Activated CD8-positive, alpha-beta memory T cell treated with anti-CD3 and anti-CD28 coated beads, Interleukin-2, amount 50 U/mL, for 4 hours (primary cell): ENCODE results near the gene FAM181B.
"Not testable (repeated sequence)": the region's sequence is repeated elsewhere in the genome, so short reads cannot be mapped to it uniquely, and the experiment has no call there.

Experiments used
- DNase-seq: peaks from one replicate; pipeline ENCODE4 v3.0.0-alpha.2; 2020

The FAM181B gene

DNA sequence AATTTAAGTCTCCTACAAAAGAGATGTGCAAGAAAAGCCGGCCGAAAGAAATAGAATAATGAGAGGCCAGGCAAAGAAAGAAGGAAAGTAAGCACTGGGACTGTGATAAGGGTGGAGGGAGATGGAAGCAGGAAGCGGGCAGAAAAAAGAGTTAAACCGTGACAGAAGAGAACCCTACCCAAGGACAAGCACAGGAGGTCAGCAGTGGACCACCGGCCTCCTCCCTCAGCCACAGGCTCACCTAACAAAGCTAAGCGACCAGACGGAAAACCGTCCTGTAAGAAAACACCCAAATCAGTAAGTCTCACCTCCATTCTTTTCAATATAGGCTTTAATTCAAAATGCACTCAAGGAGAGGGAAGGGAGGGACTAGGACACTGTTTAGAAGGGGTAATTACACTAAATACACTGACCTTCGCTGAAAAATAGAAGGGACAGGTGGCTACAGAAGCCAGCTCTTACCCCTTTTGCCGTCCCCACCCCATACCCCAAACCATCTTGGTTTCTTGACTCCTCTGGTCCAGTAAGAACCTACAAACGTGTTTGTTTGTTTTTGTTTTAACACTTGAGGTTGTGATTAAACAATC is 1.9 kb downstream of the FAM181B start:
- DNase-seq = no peak

DNA sequence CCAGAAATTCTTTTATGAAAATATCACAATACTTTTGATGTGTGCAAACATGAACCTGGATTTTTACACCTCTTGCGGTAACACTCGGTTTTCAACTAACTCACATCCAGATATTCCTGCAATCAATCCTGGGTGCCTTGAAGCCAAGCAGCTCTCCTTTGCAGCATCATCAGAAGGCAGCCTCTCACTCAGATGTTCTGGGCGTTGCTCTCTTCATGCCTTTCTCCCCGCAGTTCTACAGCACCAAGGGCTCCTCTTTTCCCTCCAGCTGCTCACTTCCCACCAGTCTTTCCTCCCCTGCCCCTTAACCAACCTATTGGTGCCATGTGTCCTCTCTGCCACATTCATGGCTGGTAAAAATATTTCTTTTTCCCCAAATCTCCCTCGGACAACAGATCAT is 2.9 kb downstream of the FAM181B start:
- no peak for DNase-seq

DNA sequence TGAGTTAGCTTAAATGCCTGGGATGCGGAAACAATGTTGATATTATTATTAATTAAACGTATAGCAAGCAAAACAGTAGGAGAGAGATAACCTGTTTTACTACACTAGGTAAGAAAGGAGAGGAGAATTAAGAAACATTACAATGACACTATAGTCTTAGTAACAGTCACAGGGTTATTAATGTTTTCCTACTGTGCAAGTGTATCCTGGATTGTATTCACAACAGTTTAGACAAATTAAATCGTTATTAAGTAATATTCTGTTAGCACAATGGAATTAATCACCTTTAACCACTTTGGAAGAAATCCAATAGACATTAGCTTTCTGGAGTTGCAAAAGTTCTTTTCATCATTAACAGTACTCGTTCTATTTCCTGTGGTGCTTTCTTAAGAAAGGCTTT is 3.4 kb downstream of the FAM181B start:
- no peak for DNase-seq

DNA sequence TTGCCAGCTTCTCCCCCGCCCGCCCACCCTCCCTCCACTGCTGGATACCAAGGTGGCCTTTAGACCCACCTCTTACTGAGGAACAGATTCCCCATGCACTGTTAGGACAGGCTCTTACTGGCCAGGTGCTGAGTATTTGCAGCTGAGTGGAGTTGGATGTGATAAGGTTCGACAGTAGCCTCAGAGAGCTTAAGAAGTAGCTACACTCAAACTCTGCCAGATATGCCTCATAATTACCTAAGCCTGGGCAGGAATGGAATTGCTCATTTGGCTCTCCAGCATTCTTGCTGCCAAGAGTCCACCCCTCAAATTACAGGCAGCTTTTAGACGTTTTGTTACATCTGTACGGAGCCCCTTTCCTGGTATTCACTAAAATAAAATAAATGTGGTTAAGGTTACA is 9.6 kb downstream of the FAM181B start:
- DNase-seq = no peak

DNA sequence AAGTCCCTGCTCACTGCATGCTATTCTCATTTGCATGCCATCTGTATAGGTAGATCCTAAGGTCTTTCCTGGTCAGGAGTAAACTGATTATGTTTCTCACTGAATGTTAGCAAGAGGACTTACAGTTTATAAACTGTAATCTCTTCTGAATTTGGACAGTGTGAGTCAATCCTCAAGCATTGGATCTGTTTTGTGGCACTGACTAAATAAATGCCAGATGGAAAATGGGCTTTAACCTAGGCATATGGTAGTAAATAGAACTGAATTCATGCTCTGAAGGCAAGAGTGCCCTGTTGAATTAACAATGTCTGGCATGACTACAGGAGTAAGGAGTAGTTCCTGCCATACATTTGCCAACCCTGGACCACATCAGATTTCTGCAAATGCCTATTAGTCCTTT is 11.4 kb downstream of the FAM181B start:
- no peak for DNase-seq

DNA sequence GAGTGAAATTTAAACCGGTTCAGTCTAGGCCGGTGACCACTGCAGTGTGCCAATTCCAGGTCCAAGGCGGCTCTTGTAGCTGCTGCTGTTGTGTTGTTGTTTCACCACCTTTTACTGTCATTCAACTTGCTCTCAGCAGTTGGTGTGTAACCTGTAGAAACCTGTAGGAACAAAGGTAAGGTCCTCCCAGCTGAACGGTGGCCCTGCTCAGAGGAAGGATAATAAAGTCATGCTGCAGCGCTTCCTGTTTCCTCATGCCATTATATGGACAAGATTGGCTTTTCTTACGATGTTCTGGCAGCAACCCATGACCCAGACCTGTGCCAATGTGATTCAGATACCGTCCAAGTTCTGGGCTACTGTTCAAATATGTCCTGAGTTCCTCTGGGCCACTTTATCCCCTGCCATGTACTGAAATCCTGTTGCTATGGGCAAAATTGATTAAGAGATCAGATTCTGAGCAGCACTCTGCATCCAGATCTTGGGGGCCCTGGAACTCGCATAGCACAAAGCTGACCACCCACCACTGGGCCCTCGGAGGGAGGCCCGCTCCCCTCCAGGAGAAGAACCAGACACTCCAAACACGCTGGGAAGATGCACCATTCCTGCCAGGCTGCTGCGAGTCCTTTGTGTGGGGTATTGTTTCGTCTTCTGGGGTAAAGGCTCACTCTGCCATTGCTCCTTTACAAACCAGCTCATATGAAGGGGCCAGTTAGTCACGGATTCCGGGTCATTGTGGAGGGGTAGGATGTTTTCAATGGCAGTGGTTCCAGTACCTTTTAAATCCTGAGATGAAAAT is 13.2 kb downstream of the FAM181B start:
- DNase-seq = no peak

DNA sequence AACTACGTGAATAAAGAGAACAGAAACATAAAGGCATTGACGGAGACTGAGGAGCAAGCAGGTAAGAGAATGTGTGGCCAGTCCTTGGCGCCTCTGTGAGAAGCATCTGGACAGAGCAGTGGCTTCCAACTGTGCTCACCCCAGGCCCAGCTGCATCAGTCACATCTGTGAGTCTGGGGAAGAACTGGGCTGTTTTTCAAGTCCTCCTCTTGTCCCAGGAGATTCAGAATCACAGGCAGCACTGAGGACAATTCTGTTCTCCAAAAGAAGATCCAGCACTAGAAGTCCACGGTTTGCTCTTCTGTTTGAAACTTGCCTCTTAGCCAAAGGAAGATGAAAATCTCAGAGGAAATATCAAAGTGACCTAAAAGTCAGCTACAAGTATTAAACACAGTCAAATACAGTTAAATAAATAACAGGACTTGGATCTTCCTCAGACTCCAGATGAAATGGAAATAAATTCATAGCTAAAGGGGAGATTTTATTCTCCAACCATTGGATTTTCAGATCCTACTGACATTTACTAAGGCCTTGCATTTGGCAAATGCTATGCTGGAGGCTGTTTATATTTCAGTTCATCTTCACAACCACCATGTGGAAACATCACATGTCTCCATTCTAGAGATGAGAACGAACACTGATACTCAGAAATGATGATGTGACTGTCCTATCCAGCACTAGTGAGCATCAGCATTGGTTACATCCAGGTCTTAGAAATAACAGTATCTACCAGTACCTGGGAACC is 14.1 kb downstream of the FAM181B start:
- no peak for DNase-seq

DNA sequence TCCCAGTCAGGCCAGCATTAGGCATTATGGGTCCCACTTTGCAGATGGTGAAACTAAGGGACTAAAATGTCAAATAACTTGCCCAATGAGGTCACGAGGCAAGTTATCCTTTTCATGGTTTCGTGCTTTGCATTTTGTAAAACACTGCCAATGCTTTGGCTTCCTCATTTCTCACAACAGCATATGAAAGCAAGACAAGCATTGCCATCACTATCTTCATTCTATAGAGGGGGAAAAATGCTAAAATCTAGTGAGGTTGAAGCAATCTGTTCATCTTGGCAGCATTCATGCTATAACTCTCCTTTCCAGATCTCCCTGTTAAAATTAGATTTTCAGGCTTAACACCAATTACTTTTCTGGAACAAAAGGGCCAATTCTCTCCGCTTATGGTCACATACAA is 14.8 kb downstream of the FAM181B start:
- no peak for DNase-seq

DNA sequence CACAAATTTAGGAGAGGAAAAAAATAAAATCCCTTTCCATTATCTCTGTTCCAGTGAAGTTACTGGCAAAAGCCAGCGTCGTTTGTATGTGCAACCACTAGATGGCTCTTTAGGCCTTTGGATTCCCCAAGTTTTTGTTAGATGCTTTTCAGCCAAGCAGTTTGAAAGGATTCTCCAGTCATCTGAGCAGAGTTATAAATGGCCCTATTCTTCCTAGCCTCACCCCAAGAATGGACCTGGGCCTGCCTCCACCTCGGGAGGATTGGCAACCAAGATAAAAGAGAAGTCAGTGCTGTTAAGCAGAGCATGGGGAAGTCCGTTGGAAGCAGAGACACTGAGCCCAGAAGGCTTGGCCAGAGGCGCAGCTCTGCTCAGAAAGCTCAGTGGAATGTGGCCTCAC is 15.4 kb downstream of the FAM181B start:
- DNase-seq = no peak

DNA sequence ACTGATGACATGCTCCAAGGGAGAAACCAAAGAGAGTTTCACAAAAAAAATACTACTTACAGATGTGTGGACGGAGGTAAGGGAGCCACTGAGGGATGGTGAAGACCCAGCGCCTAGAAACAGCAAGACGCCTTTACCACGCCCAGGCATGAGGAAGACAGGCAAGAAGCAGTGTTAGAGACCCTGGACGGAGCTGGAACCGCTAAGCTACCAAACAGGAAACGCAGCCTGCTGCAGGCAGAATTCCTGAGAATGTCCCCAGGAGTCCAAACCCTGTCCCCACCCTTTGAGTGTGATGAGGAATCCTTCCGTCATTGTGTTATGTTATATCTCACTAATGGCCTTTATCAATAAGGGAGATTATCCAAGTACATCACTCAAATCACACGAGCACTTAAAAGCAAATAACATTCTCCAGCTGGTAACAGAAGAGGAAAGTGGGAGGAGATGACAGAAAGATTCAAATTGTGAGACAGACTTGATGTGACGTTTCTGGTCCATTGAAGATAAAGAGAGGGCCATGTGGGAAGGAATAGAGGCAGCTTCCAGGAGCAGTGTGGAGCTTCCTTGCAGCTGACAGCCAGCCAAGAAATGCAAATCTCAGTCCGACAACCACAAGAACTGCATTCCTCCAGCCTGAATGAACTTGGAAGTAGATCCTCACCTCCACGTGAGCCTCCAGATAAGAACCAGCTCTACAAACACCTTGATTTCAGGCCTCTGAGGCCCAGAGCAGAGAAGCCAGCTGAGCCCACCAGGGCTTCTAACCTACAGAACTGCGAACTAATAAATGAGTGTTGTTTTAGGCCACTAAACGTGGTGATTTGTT is 19.1 kb downstream of the FAM181B start:
- no peak for DNase-seq

DNA sequence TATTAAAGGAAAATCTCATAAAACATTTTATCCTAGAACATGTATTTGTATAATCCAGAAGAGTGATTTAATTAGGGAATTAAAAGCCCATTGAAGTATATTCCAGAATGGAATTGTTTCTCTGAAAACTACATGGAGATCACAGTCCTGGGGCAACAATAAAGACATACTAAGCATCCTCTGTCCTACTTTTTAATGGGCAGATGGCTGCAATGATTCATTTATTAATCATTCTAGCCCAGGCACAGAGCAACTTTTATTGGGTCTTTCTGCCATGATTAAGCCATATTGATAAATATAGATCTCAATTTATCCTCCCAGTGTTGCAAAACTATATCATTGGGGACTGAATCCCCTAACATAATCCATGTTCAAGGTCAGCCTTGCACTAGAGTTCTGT is 22.0 kb downstream of the FAM181B start:
- DNase-seq = no peak

DNA sequence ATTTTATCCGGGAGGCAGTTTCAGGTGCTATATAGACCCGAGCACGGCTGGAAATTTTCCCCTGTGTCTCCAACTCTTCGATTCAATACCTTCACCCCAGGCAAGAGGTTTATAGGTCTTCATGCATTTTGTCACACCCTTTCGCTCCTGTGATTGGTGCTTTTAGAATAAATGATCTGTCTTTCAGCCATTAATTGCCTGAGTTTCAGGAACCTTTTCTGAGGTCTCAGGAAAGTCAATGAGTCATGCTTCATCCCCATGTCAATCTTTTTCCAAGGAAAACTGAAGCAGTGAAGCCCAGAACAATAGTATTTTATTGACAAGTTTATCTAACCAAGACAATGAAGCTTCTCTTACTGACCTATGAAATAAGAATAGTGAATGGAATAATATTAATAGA is 29.9 kb downstream of the FAM181B start:
- no peak for DNase-seq

DNA sequence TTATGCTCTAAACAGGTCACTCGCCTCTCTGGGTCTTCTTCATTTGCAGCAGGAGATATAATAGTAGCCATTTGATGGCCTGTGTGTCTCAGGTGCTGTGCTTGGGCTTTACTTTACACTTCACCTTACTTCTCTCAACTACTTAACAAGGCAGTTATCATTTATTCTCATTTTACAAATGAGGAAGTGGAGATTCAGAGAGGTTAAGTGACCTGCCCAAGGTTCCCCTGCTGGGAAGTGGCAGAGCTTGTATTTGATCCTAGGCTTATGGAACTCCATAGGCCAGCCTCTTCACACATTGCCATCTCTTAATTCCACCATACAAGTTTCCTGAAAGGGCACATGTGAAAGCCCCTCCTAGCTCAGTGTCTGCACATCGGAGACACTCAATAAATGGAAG is 30.4 kb downstream of the FAM181B start:
- no peak for DNase-seq

DNA sequence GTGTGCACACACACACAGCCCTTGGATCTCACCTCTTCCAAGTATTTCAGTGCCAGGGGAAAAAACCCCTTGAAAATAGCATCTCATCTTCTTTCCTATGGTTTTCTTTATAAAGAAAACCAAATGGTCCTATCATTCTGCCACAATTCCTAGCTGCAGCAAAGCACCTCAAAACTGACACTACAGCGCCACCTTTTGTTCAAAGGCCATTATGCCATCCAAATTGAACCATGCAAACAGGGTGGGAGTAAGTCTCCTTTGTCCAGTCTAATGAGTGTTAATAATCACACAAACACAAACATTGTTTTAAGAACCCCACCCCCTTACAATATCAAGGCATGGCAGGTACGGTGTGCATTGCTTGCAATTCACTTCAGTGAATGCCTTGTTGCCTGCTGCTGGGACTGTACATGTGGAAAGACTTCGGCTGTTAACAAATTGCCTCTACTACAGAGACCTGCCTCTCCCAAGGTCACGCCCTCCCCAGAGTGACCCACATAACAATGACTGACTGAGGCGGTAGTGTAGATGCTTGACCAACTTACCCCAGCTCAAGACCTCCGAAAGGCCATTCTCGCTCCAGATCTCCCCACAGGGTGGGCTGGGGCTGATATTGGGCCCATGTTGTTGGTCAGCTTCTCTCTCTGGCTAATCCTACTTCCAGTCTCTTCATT is 31.7 kb downstream of the FAM181B start:
- DNase-seq = no peak

DNA sequence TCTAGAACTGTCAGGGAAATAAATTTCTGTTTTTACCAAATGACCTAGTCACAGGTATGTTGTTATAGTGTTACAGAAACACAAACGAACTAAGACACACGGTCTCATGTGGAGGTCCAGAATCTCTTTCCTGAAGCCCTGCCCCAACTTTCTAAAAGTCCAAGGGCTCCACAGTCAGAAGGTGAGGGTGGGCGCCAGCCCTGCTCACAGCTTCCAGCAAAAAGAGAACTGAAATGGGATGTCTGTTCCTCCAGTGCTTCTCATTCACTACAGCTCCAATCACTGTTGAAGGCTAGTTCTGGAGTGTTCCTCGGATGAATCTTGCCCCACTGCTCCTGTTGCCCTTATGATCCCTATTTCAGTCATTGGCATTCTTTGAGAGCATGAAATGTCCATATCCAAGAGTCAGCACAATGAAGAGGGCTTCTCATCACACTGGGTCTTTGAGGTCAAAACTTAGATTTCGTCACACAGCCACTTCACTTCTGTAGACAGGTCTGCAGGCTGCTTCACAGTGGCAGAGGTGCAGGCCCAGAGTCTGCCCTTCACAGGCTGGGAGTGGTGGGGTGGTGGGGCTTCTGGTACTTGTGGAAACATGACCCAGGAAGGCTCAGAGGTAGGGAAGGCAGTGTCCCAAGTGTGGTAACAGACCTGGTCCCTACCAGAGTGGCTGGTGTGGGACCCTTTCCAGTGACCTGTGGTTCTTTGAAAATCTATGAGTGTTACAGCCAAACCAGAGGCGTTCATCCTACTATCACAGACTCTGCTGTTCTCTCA is 34.9 kb downstream of the FAM181B start:
- DNase-seq = no peak

DNA sequence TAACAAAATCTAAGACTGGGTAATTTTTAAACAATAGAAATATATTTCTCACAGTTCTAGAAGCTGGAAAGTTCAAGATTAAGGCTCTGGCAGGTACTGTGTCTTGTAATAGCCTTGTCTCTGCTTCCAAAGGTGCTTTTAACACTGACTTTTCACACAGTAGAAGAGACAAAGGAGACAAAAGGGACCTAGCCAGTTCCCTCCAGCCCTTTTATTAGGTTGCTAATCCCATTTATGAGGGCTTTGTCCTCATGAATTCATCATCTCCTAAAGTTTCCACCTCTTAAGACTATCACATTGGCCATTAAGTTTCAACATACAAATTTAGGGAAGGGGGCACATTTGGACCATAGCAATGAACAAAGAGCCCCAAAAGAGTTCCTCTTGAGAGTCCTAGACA is 40.7 kb downstream of the FAM181B start:
- DNase-seq = no peak

DNA sequence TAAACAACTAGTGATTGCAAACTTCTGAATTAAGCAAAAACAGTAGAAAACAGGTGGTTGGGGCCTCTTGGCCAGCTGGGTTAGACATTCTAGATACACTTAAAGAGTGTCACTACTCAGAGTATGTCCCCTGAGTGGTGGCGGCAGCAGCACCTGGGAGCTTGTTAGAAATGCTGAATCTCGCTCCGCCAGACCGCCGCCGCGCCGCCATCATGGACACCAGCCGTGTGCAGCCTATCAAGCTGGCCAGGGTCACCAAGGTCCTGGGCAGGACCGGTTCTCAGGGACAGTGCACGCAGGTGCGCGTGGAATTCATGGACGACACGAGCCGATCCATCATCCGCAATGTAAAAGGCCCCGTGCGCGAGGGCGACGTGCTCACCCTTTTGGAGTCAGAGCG is 44.3 kb downstream of the FAM181B start:
- DNase-seq = not testable (repeated sequence)

DNA sequence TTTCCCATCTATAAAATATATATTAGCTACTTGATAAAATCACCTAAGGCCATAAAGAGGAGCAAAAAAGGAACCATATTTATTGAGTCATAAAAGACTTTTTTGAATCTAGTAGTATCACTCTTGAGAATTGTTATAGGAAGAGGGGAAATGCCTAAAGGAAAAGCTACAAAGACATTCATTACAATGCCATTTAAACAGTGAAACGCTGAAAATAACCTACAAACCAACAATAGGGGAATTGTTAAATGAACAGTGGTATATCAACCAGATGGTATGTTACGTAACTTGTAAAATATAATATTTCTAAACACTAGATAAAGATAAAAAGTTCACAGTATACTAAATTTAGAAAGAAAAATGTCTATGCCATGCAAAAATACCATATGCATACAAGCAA is 47.5 kb downstream of the FAM181B start:
- DNase-seq = no peak

DNA sequence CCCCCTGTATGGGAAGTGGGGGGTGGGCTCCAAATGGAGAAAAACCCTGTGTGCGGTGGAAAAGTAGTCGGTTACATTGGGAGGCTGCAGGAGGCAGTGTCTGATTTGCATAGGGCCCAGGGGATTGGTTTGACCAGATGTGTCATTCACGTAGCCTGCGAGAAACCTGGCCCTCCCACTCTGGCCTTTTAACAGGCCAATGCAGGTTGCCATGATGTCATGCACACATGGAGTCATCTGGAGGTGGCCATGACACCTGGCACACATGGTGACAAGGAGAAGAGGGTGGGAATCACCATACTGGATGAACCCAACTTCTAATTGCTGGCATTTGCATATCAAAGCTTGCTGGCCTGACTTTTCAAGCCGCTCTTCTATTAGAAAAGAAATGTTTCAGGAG is 50.6 kb downstream of the FAM181B start:
- no peak for DNase-seq

DNA sequence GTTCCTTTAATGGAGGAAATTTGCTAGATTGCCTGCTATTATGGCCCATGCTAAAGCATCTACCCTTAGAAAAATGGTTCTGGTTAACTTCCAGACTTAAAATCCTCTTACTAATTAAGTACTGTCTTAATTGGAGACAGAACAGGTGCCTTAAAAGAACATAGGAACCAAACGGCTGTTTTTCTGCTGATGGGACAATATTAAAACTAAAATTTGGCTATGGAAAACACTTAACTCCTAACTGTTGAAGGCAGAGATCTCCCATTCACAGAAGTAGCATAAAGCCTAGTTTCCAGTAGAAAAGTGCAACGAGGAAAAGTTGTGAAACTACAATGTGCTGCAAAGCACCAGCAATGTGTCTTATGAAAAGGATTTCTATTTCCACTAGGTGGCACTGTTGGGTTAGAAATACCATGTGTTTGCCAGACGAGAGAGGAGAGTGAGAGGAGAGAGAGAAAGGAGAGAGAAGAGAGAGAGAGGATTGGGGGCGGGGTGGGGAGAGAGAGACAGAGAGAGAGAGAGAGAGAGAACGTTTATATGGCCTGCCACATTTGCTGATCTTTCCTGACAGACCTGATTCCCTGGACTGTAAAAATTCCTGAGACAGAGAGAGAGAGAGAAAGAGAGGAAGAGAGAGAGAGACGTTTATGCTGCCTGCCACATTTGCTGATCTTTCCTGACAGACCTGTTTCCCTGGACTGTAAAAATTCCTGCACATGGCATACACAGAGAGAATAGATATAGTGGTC is 51.5 kb downstream of the FAM181B start:
- no peak for DNase-seq

DNA sequence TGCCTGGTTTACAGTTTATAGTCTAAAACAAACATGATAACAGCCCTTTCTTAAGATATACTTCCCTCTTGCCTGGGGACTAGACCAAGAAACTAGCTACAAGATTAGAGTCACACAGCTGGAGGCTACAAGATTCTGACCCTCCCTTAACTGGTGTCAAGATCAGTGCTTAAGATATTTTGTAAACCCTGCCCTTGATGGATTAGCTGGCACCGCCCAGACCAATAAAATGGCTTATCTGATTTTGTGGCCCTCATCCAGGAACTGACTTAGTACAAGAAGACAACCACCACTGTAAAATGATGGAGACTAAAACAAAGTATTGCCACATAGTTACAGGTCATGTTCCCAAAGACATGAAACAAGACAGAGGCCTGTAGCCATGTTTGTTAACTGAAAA is 53.4 kb downstream of the FAM181B start:
- DNase-seq = no peak
